ENCODE results near the gene CACNA1B.
"Not testable (repeated sequence)": the region's sequence is repeated elsewhere in the genome, so short reads cannot be mapped to it uniquely, and the experiment has no call there.

CACNA1B gene

GRCh38 chr9:138015021-138015829, 137.6 kb downstream of the CACNA1B start:
- DNase-seq (ENCODE audit: low read depth), result no peak

GRCh38 chr9:138016406-138017187, 139.0 kb downstream of the CACNA1B start:
- no peak for DNase-seq (ENCODE audit: low read depth)

GRCh38 chr9:138017200-138017599, 139.6 kb downstream of the CACNA1B start:
- no peak for DNase-seq (ENCODE audit: low read depth)

DNA sequence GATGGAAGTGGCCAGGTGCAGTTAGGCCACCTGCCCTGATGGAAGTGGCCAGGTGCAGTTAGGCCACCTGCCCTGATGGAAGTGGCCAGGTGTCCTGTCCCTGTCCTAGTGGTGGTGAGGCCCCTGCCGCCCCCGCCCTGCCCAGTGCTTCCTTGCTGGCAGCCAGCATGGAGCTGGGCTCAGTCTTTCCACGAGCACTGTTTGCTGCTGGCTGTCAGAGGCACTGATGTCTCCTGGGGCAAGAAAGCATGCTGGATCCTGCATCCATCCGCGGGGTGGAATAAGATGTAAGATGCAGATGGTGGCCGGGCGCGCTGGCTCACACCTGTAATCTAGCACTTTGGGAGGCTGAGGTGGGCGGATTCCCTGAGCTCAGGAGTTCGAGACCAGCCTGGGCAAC, 141.9 kb downstream of the CACNA1B start:
- DNase-seq (ENCODE audit: low read depth), result not testable (repeated sequence)

- no peak for DNase-seq (ENCODE audit: low read depth)
Observed at GRCh38 chr9:138020120-138020794, 142.7 kb downstream of the CACNA1B start.

GRCh38 chr9:138020795-138021182, 143.2 kb downstream of the CACNA1B start:
- no peak for DNase-seq (ENCODE audit: low read depth)

DNA sequence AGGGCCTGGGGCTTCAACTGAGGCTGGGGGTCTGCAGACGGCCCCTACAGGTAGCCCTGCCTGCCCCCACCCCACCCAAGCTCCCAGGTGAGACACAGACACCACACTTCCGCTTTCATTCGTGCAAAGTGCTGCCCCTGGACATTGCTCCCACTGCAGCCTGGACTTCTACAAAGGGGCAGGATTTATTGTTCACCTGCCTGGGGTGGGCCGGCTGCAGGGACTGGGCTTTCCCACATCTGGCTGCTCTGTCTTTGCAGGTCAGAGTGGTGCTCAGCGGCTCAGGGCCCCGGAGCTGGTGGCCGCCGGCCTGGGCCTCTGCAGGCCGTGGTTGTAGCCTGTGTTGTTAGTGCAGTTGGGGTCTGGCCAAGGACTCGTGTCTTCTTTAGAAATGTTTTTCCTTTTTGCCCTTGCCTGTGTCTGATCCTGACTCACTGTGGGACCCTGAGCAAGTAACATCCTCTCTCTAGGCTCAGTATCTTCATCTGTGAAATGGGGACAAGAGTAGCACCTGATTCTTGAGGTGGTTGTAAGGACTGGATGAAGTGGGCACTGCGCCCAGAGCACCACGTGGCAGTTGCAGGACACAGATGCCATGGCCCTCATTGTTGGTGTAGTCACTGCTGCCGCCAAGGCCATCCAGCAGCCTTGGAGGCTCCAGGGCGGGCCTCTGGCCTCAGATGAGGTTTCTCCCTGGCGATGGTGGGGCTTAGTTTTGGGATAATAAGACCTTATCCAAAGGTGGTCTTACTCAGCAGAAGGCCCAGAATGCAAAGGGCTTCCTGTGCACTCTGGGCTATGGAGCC, 143.9 kb downstream of the CACNA1B start:
- no peak for DNase-seq (ENCODE audit: low read depth)

- no peak for DNase-seq (ENCODE audit: low read depth)
Observed at GRCh38 chr9:138022121-138022741, 144.6 kb downstream of the CACNA1B start.

DNA sequence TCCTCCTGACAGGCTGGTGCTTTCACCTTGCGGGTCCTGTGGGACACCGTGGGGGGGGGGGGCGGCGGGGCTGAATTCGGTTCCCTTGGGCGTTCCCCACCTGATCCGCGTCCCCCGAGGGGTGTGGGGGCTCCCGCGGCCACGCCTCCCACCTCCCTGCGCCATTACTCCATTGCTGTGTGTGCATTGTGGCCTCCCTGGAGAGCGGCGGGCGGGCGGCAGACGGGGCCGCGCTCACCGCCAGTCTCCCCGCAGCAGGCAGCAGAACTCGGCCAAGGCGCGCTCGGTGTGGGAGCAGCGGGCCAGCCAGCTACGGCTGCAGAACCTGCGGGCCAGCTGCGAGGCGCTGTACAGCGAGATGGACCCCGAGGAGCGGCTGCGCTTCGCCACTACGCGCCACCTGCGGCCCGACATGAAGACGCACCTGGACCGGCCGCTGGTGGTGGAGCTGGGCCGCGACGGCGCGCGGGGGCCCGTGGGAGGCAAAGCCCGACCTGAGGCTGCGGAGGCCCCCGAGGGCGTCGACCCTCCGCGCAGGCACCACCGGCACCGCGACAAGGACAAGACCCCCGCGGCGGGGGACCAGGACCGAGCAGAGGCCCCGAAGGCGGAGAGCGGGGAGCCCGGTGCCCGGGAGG, 145.3 kb downstream of the CACNA1B start:
- no peak for DNase-seq (ENCODE audit: low read depth)

DNA sequence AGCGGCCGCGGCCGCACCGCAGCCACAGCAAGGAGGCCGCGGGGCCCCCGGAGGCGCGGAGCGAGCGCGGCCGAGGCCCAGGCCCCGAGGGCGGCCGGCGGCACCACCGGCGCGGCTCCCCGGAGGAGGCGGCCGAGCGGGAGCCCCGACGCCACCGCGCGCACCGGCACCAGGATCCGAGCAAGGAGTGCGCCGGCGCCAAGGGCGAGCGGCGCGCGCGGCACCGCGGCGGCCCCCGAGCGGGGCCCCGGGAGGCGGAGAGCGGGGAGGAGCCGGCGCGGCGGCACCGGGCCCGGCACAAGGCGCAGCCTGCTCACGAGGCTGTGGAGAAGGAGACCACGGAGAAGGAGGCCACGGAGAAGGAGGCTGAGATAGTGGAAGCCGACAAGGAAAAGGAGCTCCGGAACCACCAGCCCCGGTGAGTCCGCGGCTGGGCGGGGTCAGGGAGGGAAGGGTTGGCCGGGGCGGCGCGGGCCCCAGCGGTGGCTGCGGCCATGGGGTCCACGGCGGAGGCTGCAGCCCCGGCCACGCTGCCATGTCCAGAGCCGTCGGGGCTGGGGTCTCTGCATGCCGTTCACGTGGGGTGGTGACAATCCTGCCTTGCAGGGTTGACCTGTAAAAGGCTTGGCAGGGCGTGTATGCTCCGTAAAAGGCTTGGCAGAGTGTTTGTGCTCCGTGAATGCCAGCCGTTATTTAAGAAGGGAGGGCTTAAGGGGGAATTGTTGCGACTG, 146.0 kb downstream of the CACNA1B start:
- no peak for DNase-seq (ENCODE audit: low read depth)

DNA sequence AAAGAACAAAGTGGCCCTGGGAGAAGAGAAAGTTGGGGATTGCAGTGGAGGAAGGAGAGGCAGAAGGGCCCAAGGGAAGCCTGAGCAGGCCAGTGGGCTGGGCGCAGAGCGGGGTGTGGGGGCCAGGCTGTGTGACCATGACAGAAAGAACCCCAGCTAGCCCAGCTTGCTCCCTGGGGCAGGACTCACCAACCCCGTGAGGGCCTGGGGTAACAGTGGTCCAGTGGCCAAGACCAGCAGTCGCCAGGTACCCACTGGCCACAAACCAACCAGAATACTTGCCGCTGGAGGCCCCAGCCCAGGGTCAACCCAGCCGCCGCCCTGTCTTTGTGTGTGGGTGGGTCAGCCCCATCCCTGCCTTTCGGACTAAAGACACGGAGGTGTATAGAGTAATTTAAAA, 146.5 kb downstream of the CACNA1B start:
- no peak for DNase-seq (ENCODE audit: low read depth)

DNA sequence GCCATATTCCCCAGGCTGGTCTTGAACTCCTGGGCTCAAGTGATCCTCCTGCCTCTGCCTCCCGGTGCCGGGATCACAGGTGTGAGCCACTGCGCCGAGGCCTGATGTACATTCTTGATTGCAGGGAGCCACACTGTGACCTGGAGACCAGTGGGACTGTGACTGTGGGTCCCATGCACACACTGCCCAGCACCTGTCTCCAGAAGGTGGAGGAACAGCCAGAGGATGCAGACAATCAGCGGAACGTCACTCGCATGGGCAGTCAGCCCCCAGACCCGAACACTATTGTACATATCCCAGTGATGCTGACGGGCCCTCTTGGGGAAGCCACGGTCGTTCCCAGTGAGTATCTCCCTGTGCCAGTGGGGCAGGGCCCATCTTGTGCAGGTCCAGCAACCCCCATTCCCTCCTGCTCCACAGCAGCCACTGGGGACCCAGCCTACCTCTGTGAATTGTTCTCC, 147.3 kb downstream of the CACNA1B start:
- DNase-seq (ENCODE audit: low read depth), result no peak

DNA sequence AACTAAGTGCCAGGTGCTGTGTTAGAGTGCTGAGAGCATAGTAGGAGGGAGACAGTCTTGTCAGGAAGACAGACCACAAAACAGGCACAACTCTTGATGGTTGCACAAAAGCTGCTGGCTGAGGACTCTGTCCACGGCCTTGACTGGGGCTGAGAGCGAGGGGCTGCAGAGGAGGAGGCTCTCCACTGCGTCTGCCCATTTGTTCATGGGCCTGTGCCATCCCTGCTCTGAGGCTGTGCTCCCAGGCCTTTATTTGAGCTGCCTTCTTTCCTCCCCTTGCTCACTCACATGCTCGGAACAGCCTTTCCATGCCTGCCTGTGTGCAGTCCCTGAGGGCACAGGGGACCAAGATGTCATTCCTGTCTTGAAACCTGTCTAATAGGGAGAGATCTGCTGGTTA, 147.8 kb downstream of the CACNA1B start:
- no peak for DNase-seq (ENCODE audit: low read depth)

GRCh38 chr9:138025908-138026307, 148.3 kb downstream of the CACNA1B start:
- DNase-seq (ENCODE audit: low read depth), result no peak

GRCh38 chr9:138028596-138028995, 151.0 kb downstream of the CACNA1B start:
- no peak for DNase-seq (ENCODE audit: low read depth)

GRCh38 chr9:138031186-138031585, 153.6 kb downstream of the CACNA1B start:
- DNase-seq (ENCODE audit: low read depth), result no peak

GRCh38 chr9:138033950-138034349, 156.4 kb downstream of the CACNA1B start:
- DNase-seq (ENCODE audit: low read depth), result no peak

DNA sequence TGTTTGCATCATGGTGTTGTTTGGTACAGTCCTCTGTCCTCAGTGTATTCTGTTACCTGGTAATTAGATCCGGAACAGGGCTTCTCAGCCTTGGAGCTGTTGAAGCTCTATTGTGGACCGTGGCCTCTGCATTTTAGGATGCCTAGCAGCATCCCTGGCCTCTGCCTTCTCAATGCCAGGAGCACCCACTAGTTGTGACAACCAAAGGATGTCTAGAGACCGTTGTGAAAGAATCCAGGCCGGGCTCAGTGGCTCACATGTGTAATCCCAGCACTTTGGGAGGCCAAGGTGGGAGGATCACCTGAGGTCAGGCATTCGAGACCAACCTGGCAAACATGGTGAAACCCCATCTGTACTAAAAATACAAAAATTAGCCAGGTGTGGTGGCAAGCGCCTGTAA, 159.6 kb downstream of the CACNA1B start:
- DNase-seq (ENCODE audit: low read depth), result no peak

- no peak for DNase-seq (ENCODE audit: low read depth)
Observed at GRCh38 chr9:138038244-138038671, 160.7 kb downstream of the CACNA1B start.

Measured in stimulated activated CD8-positive, alpha-beta memory T cell treated with anti-CD3 and anti-CD28 coated beads, Interleukin-15, amount 100 ng/mL, for 1 hour (primary cell).